ENCODE measurements around the gene SYT12. TPM values are rescaled to one million over a fixed set of nuclear protein-coding genes. Genes with fewer than 3 reads are reported as not detected.

The SYT12 gene
- total and polyA plus RNA-seq, 2 of the 4 experiments (the other 2 are of a cell fraction): 0.54 to 0.74 TPM

DNA sequence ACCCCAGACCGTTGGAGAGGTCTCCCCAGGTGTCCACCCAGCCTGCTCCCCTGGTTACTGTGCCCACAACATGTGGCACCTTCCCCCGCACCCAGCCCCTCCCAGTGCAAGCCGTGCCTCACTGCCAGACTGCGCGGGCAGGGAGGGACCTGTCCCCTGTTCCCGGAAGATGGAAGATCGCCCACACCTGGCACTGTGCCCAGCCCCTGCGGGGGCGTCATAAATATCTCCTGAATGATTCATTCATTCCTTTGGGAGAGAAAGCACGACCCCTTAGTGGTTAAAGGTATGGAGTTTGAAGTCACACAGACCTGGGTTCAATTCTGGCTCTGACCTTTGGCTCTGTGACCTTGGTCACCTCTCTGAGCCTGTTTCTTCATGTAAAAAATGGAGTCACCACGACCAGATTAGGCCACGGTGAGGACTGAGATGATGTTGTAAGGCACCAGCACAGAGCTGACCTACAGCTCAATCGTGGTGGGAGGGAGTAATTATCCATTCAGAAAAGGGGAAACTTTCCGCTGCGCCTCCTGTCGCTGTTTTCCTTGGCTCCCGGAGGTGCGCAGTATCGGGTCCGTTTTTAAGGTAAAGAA, 497 bp upstream of the SYT12 start (continued):
- TF ChIP-seq, protein P1, sequence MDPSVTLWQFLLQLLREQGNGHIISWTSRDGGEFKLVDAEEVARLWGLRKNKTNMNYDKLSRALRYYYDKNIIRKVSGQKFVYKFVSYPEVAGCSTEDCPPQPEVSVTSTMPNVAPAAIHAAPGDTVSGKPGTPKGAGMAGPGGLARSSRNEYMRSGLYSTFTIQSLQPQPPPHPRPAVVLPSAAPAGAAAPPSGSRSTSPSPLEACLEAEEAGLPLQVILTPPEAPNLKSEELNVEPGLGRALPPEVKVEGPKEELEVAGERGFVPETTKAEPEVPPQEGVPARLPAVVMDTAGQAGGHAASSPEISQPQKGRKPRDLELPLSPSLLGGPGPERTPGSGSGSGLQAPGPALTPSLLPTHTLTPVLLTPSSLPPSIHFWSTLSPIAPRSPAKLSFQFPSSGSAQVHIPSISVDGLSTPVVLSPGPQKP (IDR thresholded peaks at IDR 0.05; ENCODE audit: borderline replicate concordance, low read depth, low read length): no peak
- TF ChIP-seq FOS (IDR thresholded peaks at IDR 0.05; ENCODE audit: low read depth, low read length): no peak

DNA sequence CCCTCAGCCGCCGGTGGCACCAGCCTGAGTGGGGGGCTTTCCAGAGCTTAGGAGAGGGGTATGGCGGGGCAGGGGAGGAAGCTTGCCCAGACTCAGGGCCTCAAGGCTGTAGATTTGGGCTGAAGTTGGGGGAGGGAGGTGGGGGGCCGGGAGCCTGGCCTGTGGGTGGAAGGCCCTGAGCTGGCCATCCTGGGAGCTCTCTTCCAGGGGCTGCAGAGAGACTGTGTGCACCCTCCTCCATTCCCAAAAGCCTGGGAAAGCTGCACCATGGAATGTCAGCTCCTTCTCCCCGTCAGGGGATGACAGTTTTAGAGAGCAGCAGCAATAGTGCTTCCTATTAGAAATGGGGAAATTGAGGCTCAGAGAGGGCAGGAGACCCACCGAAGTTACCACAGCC, 1.0 kb downstream of the SYT12 start:
- Histone ChIP-seq H3K79me1 (ENCODE audit: low read depth in 1 of 2, low read length in 2 of 2) (no peaks in the 10 kb centered on the region), H2AFZ (replicated peaks; ENCODE audit: low read length, poor library complexity) (peak overlapping the region; percentile 89), H2AK5ac (ENCODE audit: low read depth, low read length) (no peak overlapping the region), H4K5ac (ENCODE audit: low read depth, low read length) (no peak overlapping the region), H3K9me1 (ENCODE audit: insufficient read depth, low read length) (no peaks in the 10 kb centered on the region), H3K56ac (ENCODE audit: extremely low read depth, insufficient read depth, low read length) (no peak overlapping the region), H3K9ac (ENCODE audit: low read depth, low read length) (no peak overlapping the region), H3K14ac (replicated peaks; ENCODE audit: low read depth, low read length) (no peak overlapping the region), H3K9me3 (ENCODE audit: control insufficient read depth, insufficient read depth, low read length) (no peaks in the 10 kb centered on the region), H3K27ac (ENCODE audit: insufficient read depth, low read length) (no peak overlapping the region), H2BK120ac (ENCODE audit: low read depth, low read length) (no peak overlapping the region), H2BK20ac (ENCODE audit: low read depth, low read length) (no peak overlapping the region), H3K36me3 (ENCODE audit: control insufficient read depth, insufficient read depth, low read length) (no peaks in the 10 kb centered on the region), H3K18ac (ENCODE audit: low read depth, low read length) (no peak overlapping the region), H3K4ac (ENCODE audit: low read depth, low read length) (no peak overlapping the region), H3K4me2 (ENCODE audit: low read depth, low read length) (peak overlapping the region; percentile 52; the same call in 1 of the 2 replicates), H3K27me3 (ENCODE audit: control insufficient read depth, insufficient read depth, low read length) (peaks cover 13% of the 10 kb centered on the region), H3K23ac (ENCODE audit: low read depth, low read length) (no peak overlapping the region), H2BK5ac (ENCODE audit: low read depth, low read length, poor library complexity, severe bottlenecking) (no peak overlapping the region), H4K8ac (ENCODE audit: low read depth in 2 of 2, low read length in 2 of 2) (no peak overlapping the region), H3K4me3 (ENCODE audit: insufficient read depth, low read depth, low read length) (no peak overlapping the region), H2AK9ac (replicated peaks; ENCODE audit: low read depth, low read length, poor library complexity) (peak overlapping the region; percentile 57), H4K91ac (ENCODE audit: insufficient read depth, low read depth, low read length) (no peak overlapping the region), H3K4me1 (ENCODE audit: control insufficient read depth, insufficient read depth, low read length) (peaks cover 9% of the 10 kb centered on the region; the same call in 1 of the 2 replicates), H4K20me1 (ENCODE audit: insufficient read depth, low read length) (no peaks in the 10 kb centered on the region), H2BK15ac (ENCODE audit: low read depth, low read length) (no peak overlapping the region; the same call in 2 of the 3 replicates)
- no TSS peak for BruUV-seq (replicated peaks)
- intact Hi-C loops (cut with micrococcal nuclease) (no loop called here), in situ Hi-C loops (cut with MboI; ENCODE audit: low sequenced_read_pairs) (no loop called here), dilution Hi-C loops (cut with HindIII; ENCODE audit: low sequenced_read_pairs, unreplicated experiment) (no loop called here)
- ATAC-seq (ENCODE audit: low read depth): no peak
- DNase-seq: no peak
- no CpG with 5 or more reads among the region's 6 CpGs for WGBS, 2 experiments (ENCODE audit: extremely low coverage in 2 of 2, insufficient read length in 1 of 2)
- ChIA-PET CTCF (no interaction called here), POLR2A (ENCODE audit: unreplicated experiment) (no interaction called here)
- no peak for TF ChIP-seq CEBPB (IDR thresholded peaks at IDR 0.05; ENCODE audit: low read depth, low read length)
- no peak for TF ChIP-seq SMC3 (IDR thresholded peaks at IDR 0.05; ENCODE audit: low read depth, low read length)
- no peak for TF ChIP-seq RFX5 (IDR thresholded peaks at IDR 0.05; ENCODE audit: low read depth, low read length)
- TF ChIP-seq MXI1 (IDR thresholded peaks at IDR 0.05; ENCODE audit: borderline replicate concordance, low read depth, low read length): no peak
- TF ChIP-seq MAZ (IDR thresholded peaks at IDR 0.05; ENCODE audit: borderline replicate concordance, low read depth, low read length): no peak
- no peak for TF ChIP-seq MAFK (IDR thresholded peaks at IDR 0.05; ENCODE audit: low read depth, low read length)
- no peak for TF ChIP-seq CHD1 (IDR thresholded peaks at IDR 0.05; ENCODE audit: low read depth, low read length)
- TF ChIP-seq RCOR1 (IDR thresholded peaks at IDR 0.05; ENCODE audit: insufficient replicate concordance, low read length): no peak
- TF ChIP-seq, protein P1 (IDR thresholded peaks at IDR 0.05; ENCODE audit: borderline replicate concordance, low read depth, low read length): no peak
- no peak for TF ChIP-seq NFE2L2 (IDR thresholded peaks at IDR 0.05; ENCODE audit: low read depth, low read length)
- TF ChIP-seq, protein P2, sequence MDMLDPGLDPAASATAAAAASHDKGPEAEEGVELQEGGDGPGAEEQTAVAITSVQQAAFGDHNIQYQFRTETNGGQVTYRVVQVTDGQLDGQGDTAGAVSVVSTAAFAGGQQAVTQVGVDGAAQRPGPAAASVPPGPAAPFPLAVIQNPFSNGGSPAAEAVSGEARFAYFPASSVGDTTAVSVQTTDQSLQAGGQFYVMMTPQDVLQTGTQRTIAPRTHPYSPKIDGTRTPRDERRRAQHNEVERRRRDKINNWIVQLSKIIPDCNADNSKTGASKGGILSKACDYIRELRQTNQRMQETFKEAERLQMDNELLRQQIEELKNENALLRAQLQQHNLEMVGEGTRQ (IDR thresholded peaks at IDR 0.05; ENCODE audit: low read depth, low read length): no peak
- TF ChIP-seq FOS (IDR thresholded peaks at IDR 0.05; ENCODE audit: low read depth, low read length): no peak
- TF ChIP-seq POLR2A (IDR thresholded peaks at IDR 0.05; ENCODE audit: low read depth, low read length): no peak
- no peak for TF ChIP-seq RAD21 (IDR thresholded peaks at IDR 0.05; ENCODE audit: low read length)
- no peak for TF ChIP-seq BHLHE40 (IDR thresholded peaks at IDR 0.05; ENCODE audit: low read depth, low read length)
